Left lung (tissue), 10 donors: ENCODE measurements around the gene TBX10. TPM values are rescaled to one million over a fixed set of nuclear protein-coding genes. Genes with fewer than 3 reads are reported as not detected.

Experiments used
- ATAC-seq: fragments of 200-7000 bp; cut with Tn5 transposase; one replicate; pipeline ENCODE4 v1.9.1; 2020; ENCODE audit warnings: moderate library complexity
- DNase-seq, 4 donors: peaks; one replicate each; pipeline ENCODE4 v3.0.0-alpha.2; 2013 to 2020
- H3K27ac ChIP-seq, 2 donors: fragments of 200-600 bp; sonication (generic) in 1 of 2; one replicate each; pipeline versions ENCODE4 v1.5.0 to v1.8.0; 2020 to 2021
- H3K27me3 ChIP-seq, 2 donors: fragments of 200-600 bp; sonication (generic) in 1 of 2; one replicate each; pipeline versions ENCODE4 v1.5.0 to v1.8.0; 2020 to 2021
- H3K36me3 ChIP-seq, 2 donors: fragments of 200-600 bp; sonication (generic) in 1 of 2; one replicate each; pipeline versions ENCODE4 v1.5.0 to v1.8.0; 2020 to 2021
- H3K4me1 ChIP-seq, 2 donors: fragments of 200-600 bp; one replicate each; pipeline ENCODE4 v1.8.0; 2021
- H3K4me3 ChIP-seq, 2 donors: fragments of 200-600 bp; sonication (generic) in 1 of 2; one replicate each; pipeline versions ENCODE4 v1.5.0 to v1.8.0; 2020 to 2021; ENCODE audit warnings: mild to moderate bottlenecking in 1 of 2
- H3K9me3 ChIP-seq, 2 donors: fragments of 200-600 bp; sonication (generic) in 1 of 2; one replicate each; pipeline versions ENCODE4 v1.5.0 to v1.8.0; 2020 to 2021
- CTCF ChIP-seq, 2 donors: fragments of 200-600 bp; sonication (generic) in 1 of 2; IDR thresholded peaks; one replicate each; pipeline versions ENCODE4 v1.5.0 to v1.8.0; 2021; ENCODE audit warnings: antibody characterized with exemption in 2 of 2
- intact Hi-C, 2 donors: fragments of 100-400 bp; cut with DNase I; formaldehyde crosslinking; loops; one replicate each; pipeline versions ENCODE4 v1.11.2 to v1.14.2; 2022
- polyA plus RNA-seq, 6 donors: library from polyadenylated mRNA; unstranded; fragments of 120-200 nt; gene quantifications; one replicate each; pipeline ENCODE4 v1.2.1, GENCODE V29; 2013; ENCODE audit not compliant: insufficient read length in 6 of 6
- total RNA-seq, 2 donors: library from RNA; stranded (reverse); fragmentation: NEBNext Ultra II Directional; extraction: Animal tissue kit (Norgen Biotek cat#: 25700); gene quantifications; one replicate each; pipeline ENCODE4 v1.2.1, GENCODE V29; 2021
- donor health status: DM: no; HTN: yes; CAD: no.
- donor health status: DM: no; HTN: no; CAD: no.

Gene TBX10
- total and polyA plus RNA-seq, 8 donors: 0.18 TPM; not detected in 7

- H3K9me3 ChIP-seq: peaks cover 0 to 6% of the 10 kb centered on the region in 2 donors
- DNase-seq: peak in 1 of 4 donors; percentile 25
- no peak overlapping the region for H3K27ac ChIP-seq
- H3K4me3 ChIP-seq: no peak overlapping the region
- H3K4me1 ChIP-seq: peaks cover 0 to 10% of the 10 kb centered on the region in 2 donors
- H3K36me3 ChIP-seq: no peaks in the 10 kb centered on the region
- H3K27me3 ChIP-seq: peaks cover 0 to 44% of the 10 kb centered on the region in 2 donors
- ATAC-seq: no peak
- TF ChIP-seq CTCF (IDR thresholded peaks at IDR 0.05): no peak
- intact Hi-C loops: no loop called here
Observed at GRCh38 chr11:67642173-67643120, 2.9 kb upstream of the TBX10 start.

- H3K36me3 ChIP-seq: no peaks in the 10 kb centered on the region
- DNase-seq: peak in 1 of 4 donors; percentile 72
- TF ChIP-seq CTCF (IDR thresholded peaks at IDR 0.05): no peak
- H3K4me1 ChIP-seq: peaks cover 0 to 1% of the 10 kb centered on the region in 2 donors
- ATAC-seq: no peak
- peaks cover 0 to 6% of the 10 kb centered on the region in 2 donors for H3K9me3 ChIP-seq
- peaks cover 0 to 35% of the 10 kb centered on the region in 2 donors for H3K27me3 ChIP-seq
- intact Hi-C loops: no loop called here
- H3K27ac ChIP-seq: no peak overlapping the region
- no peak overlapping the region for H3K4me3 ChIP-seq
Observed at GRCh38 chr11:67641338-67642172, 2.0 kb upstream of the TBX10 start.

- peaks cover 0 to 31% of the 10 kb centered on the region in 2 donors for H3K27me3 ChIP-seq
- peaks cover 0 to 6% of the 10 kb centered on the region in 2 donors for H3K9me3 ChIP-seq
- H3K4me1 ChIP-seq: no peaks in the 10 kb centered on the region
- no peak for DNase-seq
- no peak for TF ChIP-seq CTCF (IDR thresholded peaks at IDR 0.05)
- no peak overlapping the region for H3K27ac ChIP-seq
- no peaks in the 10 kb centered on the region for H3K36me3 ChIP-seq
- no peak for ATAC-seq
- intact Hi-C loops: no loop called here
- H3K4me3 ChIP-seq: no peak overlapping the region
Observed at GRCh38 chr11:67640758-67641337, 1.3 kb upstream of the TBX10 start.

GRCh38 chr11:67640021-67640757 is 626 bp upstream of the TBX10 start:
- peak; percentile 90 for ATAC-seq
- peak in 2 of 4 donors; percentile 57 to 82 for DNase-seq

More at GRCh38 chr11:67640021-67640757, 626 bp upstream of the TBX10 start:
- Histone ChIP-seq H3K4me1 (no peaks in the 10 kb centered on the region), H3K27me3 (peaks cover 0 to 31% of the 10 kb centered on the region in 2 donors), H3K4me3 (no peak overlapping the region), H3K9me3 (peaks cover 0 to 6% of the 10 kb centered on the region in 2 donors), H3K27ac (no peak overlapping the region), H3K36me3 (no peaks in the 10 kb centered on the region)
- intact Hi-C loops: no loop called here
- TF ChIP-seq CTCF (IDR thresholded peaks at IDR 0.05): peak; percentile 50 to 55
